ENCODE data around the gene SMIM28.
"Not testable (repeated sequence)": the region's sequence is repeated elsewhere in the genome, so short reads cannot be mapped to it uniquely, and the experiment has no call there.

SMIM28 gene

DNA sequence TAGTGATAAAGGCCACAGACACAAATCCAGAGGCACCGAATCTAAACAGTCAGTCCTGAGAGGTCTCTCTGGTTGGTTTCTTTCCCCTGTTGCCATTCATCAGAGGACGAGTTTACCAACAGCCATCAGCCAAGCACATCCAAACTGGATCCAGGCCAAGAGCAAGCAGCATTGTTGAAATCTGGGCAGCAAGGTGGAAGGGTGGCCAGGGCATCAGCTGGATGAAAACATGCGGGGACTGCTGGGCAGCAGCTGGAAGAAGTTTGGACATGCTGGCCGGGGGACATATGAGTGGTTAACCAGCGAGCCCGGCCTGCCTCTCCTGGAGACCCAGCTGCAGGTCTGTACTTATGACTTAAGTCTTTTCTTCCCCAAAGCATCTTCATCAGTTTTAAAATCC is at the start of gene SMIM28:
Gene SMIM28, plus strand, starts transcription at position 62 of the 400 bp plus-strand sequence. Its CDS starts 168 bp downstream, at position 230.
- DNase-seq, result no peak

DNA sequence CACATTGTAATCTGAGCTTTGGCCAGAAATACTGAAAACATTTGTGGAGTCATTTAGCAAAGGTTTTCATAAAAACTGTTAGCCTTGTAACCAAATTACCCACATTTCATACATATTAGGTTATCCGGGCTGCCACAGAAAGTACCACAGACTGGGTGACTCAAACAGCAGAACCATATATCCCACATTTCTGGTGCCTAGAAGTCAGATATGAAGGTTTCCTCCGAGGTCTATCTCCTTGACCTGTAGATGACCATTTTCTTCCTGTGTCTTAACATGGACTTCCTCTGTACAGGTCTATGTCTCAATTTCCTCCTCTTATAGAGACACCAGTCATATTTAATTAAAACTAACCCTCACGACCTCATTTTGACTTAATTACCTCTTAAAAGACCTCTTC is 49.5 kb upstream of the SMIM28 start:
- DNase-seq, result no peak

DNA sequence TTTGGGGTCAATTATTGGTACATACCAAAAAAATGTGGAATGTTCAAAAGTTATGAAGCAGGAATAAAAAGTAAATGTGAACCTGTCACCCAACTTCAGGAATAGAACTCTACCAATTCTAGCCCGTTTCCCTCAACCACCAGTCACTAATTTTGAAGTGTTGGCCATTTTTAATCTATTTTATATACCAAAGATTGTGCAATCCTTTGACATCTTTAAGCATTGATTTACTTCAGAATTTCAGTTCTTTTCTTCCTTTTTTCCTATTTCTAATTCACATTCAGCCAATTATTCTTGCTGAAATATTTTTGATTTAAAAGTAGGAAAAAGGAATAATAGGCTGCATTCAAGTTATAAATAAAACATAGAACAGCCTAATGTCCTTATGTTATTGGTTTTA is 46.9 kb upstream of the SMIM28 start:
- DNase-seq, result no peak

DNA sequence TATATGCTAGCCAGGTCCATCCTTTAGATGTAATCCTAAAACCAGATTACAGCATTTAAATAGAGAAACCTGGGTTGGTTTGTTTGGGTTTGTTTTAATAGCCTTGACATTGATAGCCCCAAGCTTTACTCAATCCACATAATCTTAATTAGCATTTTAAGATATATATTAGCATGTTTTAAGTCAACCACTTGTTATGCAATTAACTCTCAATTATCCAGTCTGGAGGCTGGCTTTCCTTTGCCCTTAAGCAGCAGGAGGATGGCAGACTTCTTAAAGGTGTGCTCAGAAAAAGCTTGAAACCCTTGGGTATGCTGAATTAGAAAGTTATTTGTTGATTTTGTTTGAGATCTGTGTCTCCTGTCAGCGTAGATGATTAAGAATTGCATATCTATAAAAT is 46.3 kb upstream of the SMIM28 start:
- DNase-seq, result no peak

DNA sequence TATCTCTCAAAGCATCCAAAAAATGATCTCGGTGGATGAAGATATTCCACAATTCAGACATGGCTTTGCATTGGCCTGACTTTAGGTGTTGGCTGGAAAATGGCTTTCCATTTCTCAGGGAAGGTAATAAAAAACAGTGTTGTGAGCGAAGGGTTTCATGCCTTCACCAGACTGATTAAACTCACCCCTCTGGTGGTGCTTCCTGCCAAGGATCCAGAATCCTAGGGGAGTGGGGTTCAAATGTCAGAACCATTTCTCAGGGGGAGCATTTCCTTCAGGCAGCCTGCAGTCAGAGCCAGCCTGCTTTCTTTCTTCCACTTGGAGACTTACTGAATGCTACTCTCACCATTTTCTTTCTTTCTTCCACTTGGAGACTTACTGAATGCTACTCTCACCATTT is 45.7 kb upstream of the SMIM28 start:
- no peak for DNase-seq

DNA sequence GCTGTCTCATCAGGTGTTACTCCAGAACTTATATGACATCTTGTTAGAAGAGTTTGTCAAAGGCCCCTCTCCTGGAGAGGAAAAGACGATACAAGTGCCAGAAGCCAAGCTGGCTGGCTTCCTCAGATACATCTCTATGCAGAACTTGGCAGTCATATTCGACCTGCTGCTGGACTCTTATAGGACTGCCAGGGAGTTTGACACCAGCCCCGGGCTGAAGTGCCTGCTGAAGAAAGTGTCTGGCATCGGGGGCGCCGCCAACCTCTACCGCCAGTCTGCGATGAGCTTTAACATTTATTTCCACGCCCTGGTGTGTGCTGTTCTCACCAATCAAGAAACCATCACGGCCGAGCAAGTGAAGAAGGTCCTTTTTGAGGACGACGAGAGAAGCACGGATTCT is 43.7 kb upstream of the SMIM28 start:
- no peak for DNase-seq

DNA sequence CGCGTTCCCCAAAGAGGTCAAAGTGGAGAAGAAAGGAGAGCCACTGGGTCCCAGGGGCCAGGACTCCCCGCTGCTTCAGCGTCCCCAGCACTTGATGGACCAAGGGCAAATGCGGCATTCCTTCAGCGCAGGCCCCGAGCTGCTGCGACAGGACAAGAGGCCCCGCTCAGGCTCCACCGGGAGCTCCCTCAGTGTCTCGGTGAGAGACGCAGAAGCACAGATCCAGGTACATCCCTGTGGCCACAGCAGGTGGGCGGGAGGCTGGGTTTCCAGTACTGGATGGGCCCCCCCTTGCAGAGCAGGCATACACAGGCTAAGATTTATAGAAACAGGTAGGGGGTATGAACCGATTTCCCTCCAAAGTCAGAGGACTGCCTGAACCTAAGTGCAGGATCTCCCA is 42.7 kb upstream of the SMIM28 start:
- no peak for DNase-seq

DNA sequence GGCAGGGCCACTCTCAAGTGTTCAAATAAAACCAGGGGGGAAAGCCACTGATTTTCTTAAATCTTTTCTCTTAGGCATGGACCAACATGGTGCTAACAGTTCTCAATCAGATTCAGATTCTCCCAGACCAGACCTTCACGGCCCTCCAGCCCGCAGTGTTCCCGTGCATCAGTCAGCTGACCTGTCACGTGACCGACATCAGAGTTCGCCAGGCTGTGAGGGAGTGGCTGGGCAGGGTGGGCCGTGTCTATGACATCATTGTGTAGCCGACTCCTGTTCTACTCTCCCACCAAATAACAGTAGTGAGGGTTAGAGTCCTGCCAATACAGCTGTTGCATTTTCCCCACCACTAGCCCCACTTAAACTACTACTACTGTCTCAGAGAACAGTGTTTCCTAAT is 41.5 kb upstream of the SMIM28 start:
- no peak for DNase-seq

DNA sequence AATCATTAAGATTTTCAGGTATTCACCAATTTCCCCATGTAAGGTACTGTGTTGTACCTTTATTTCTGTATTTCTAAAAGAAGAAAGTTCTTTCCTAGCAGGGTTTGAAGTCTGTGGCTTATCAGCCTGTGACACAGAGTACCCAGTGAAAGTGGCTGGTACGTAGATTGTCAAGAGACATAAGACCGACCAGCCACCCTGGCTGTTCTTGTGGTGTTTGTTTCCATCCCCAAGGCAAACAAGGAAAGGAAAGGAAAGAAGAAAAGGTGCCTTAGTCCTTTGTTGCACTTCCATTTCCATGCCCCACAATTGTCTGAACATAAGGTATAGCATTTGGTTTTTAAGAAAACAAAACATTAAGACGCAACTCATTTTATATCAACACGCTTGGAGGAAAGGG is 40.6 kb upstream of the SMIM28 start:
- no peak for DNase-seq

DNA sequence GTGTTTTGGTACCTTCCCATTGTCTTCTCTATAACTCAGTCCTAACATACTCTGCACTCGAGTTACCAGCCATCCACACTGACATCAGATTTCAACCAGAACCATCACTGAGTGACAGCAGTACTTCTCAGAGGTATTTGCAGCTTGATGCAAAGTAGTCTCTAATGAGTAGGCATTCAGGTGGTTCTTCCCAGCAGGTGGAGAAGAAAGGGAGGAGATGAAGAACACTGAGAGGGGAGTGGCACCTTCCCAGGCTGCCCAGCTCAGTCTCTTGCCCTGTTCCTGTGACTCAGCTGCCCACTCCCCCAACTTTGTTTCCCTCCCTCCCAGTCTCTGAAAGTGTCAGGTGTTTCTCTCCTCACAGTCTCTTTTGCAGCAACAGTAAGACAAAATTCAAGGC is 38.7 kb upstream of the SMIM28 start:
- DNase-seq, result no peak

DNA sequence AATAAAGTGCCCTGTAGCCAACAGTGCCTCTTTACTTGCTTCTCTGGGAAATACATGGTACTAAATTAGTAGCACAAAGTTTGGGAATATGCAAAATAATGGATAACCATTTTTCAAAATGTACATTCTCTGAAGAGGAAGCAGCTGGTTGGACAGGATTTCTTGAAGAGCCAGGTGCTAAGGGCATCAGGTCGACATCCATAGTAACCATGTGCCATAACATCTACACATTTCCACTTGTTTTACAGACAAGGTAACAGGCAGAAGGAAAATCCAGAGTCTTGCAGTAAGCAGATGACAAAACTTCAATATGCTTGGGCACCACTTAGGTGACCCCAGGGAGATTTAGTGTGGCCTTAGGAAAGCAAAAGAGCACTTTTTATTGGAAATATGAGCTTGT is 36.5 kb upstream of the SMIM28 start:
- DNase-seq, result no peak

DNA sequence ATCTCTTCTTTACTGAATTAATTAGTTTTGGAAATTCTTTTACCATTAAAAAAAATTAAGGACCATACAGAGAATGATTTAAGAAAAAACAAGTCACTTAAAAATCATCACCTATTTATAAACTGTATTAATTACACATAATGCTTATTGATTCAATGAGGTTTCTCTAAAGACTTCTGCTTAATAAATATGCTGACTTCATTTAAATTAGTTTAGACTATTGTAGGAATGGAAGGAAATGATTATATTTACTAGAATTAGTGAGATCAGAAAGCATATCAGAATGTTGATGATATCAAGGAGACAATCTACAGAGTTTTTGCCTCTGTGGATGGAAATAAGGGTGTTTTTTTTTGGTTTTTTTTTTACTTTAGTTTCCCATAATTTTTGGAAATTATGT is 34.6 kb upstream of the SMIM28 start:
- no peak for DNase-seq

DNA sequence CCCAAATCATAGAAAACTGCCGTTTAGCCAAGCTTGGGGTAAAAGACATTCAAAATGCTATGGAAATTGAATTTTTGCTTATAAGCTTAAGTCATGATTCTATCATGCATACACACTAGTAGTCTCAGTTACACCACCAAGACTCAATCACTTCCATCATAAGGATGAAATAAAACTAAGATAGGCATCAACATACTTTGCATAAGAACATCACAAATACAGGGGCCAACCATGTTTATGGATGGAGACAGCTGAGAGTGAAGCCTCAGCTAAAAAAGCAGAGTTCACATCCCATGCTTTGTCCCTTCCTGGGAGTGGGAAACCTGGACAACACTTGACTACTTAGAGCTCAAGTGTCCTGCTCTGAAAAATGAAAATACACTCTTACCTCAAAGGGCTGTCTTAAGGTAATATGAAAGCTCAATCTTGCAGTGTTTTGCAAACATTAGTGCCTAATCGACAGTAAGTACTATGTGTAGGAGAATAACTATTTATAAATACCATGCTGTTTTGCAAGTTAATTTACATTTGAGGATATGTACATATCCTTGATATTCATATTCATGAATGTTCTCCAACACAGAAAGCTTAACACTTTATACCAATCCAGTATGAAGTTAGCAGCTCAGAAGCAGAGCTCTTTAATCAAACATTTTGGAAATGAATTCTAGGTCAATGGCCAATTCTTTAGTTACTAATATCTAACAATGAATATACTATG is 32.0 kb upstream of the SMIM28 start:
- DNase-seq, result no peak

DNA sequence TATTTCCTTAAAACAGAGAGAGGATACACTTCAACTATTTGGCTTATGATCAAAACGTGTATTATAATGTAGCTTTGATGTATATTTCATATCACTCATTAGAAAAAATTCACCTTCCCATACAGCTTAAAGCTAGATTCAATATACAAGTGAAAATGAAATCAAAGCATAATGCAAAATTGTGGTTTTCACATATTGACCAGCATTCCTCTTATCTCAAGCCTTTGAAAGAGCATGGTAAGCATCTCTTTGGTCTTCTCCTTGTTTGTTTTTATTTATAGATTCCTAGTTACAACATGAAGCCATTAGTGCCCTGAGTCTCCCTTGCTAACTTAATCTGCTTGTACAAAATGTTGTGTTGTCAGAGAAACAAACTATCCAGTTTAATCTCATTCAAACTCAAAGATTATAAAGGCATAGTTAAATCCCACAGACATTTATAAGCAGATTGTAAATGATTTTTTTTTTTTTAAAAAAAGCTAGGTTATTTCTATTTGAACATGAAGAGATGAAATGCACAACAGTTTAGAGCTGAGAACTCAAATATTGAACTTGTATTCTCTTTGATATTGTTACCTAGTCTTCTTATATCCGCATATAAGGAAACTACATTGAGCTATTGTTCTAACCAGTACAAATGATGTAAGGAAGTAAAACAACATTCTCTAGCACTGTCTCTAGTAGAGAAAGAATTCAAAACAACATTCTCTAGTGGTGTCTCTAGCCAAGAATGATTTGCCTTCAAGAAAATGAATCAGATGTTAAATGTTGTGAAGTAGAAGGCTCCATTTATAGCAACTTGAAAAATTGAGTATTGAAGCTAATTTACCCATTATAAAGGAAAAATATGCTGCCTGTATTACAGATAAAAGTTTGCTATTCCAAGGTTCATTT is 31.2 kb upstream of the SMIM28 start:
- no peak for DNase-seq

DNA sequence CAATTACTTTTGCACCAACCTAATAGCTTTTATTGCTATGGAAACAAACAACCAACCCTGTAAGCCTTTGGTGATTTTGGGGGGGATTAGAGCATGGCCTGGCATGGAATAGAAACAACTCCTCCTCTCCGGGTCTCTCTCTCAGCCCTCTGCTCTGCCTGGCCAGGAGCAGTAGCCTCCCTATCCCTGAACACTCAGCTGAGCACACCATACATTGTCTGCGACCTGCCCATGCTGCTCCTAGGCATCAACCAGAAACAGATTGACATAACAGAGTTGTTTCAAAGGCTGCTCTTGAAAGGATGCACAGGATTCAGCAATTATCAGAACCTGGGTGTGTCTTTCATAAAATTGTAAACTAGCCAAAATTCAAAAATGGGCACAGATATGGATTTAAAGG is 29.8 kb upstream of the SMIM28 start:
- no peak for DNase-seq

DNA sequence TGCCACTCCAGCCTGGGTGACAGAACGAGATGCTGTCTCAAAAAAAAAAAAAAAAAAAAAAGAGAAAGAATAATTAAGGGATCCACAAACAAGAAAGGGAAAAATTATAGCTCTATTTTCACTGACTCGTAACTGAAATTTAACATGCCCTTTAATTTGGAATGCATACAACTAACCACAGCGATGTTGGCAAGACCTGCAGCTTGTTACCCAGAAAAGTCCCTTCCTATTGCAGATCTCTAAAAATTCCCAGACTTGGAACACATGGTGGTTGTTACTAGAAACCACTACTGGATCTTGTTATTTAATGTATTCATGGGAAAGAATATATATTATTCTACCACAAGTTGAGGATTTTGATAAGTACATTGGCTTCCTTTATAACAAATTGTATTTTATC is 27.8 kb upstream of the SMIM28 start:
- no peak for DNase-seq

DNA sequence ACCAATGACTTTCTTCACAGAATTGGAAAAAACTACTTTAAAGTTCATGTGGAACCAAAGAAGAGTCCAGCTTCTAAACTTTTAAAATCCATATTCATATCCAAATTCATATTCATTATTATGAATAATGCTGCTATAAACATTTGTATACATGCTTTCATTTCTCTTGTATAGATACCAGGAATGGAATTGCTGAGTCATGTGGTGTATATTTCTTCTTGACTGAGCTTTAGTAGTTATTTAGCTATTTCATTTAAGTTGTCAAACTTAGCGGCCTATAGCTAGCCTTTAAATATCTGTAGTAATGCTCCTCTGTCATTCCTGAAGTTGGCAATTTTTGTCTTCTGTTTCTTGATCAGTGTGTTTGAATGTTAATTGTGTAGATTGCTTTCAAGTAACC is 19.8 kb upstream of the SMIM28 start:
- DNase-seq, result no peak

DNA sequence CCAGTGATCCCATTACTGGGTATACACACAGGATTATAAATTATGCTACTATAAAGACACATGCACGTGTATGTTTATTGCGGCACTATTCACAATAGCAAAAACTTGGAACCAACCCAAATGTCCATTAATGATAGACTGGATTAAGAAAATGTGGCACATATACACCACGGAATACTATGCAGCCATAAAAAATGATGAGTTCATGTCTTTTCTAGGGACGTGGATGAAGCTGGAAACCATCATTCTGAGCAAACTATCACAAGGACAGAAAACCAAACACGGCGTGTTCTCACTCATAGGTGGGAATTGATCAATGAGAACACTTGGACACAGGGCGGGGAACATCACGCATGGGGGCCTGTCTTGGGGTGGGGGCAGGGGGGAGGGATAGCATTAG is 9.0 kb upstream of the SMIM28 start:
- not testable (repeated sequence) for DNase-seq

DNA sequence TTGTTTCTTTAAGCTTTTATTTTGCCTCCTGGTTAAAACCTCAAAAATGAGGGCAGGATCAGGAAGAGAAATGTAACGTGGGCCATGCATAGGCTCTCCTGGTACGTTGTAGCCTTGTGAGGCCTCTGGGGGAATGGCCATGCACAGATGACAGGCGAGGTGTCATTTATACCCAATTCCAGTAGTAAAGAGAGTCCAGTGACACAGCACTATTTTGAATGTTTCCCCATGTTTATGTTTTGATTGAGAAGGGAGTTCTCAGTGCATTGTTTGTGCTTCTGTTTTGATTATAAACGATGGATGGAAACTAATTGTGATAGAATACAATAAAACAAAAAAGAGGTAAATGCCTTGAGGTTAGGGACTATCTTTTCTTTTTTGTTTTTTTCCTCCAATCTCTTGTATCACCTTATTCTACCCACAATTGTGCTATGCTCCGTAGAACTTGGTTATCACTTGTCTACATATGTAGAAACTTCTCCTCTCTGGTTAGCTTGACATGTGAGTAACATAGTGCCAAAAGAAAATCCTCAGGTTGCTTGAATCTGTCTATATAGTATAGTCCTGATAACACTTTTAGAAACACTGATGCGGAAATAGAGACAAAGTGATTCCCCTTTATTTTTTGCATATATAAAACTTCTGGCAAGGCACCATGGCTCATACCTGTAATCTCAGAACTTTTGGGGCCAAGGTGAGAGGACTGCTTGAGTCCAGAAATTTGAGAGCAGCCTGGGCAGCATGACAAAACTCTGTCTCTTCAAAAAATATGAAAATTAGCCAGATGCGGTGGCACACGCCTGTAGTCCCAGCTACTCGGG is 6.9 kb upstream of the SMIM28 start:
- no peak for DNase-seq

DNA sequence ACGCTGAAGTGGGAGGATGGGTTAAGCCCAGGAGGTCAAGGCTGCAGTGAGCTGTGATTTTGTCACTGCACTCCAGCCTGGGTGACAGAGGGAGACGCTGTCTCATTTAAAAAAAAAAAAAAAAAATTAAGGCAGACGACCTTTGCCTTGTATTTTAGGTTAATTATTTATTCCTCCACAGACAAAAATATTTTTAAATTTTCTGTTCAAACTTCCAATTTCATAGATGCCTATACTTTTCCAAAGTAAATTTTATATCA is 6.3 kb upstream of the SMIM28 start:
- DNase-seq, result no peak

DNA sequence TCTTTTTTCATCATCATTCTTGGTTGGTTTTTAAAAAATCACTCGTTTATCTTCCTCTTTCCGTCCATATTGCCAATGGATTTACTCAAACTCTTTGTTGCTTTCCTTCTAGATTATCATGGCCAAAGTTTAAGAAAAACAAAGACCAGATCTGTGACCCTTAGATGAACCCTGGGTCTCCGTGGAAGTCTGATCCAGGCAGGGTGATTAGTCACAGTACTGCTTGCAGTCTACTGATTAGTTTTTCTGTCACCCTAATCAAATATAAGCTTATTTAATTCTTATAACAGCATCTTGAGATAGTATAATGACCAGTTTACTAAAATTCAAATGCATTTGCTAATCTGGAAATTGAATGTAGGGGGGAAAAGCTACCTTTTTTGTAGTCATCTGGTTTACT is 6.0 kb upstream of the SMIM28 start:
- no peak for DNase-seq

DNA sequence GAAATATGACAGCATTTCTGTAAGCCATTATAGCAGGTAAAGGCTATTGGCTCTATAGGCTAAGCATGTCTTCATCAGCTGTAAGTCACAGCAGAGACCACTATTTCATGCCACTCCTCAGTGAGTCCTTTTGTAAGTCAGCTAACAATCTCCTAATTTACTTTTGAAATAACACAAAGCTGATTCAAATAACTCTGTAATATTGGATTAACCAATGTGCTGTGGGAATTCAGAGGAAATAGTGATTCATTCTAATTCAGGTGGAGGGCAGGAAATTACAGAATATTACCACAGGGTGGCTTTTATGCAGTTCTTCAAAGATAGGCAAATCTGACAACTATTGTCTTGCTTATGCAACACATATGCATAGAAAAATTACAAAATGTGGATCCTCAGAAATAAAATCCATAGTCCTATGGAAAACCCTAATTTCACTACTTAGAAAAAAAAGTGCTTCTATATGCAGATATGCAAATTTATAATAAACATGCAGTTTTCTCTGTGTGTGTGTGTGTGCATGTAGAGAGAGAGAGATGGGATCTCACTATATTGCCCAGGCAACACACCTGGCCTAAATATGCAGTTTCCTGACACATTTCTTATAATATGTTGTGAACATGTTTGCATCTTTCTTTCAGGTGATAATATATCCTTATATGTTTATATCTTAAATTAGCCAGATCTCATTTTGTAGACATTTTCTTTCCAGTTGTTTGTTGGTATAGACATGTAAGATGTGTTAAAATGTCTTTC is 4.8 kb upstream of the SMIM28 start:
- DNase-seq, result no peak

DNA sequence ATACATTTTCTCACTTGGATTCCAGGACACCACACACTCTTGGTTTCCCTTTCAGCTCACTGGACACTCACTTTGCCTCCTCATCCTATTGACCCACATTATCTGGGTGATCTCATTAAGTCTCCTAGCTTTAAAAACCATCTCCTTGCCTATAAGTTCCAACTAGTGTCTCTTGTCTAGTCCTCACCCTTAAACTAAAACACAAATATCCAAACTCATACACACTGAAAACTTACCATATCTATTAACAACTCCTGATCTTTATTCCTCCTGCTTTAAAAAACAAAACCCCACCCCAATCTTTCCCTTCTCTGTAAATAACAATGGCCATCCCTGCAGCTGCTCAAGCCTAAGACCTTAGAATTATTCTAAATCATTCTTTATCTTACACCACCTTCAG is 3.5 kb upstream of the SMIM28 start:
- no peak for DNase-seq
